H1 (cell line): ENCODE results near the gene MRFAP1L1. TPM values are rescaled to one million over a fixed set of nuclear protein-coding genes. Genes with fewer than 3 reads are reported as not detected.

Experiments
- ATF2 ChIP-seq: IDR thresholded peaks from 2 replicates; pipeline ENCODE4 v1.6.1; 2012; ENCODE audit warnings: low read length, inconsistent platforms
- BACH1 ChIP-seq: IDR thresholded peaks from 2 replicates; pipeline ENCODE4 v1.6.1; 2012; ENCODE audit warnings: low read length, improper control_type of control experiment
- CHD7 ChIP-seq: fragments of 300-600 bp; sonication (generic); IDR thresholded peaks from 2 replicates; pipeline ENCODE4 v1.7.1; 2012; ENCODE audit warnings: low read length, moderate library complexity, mild to moderate bottlenecking, inconsistent platforms; ENCODE audit not compliant: insufficient replicate concordance
- GABPA ChIP-seq: IDR thresholded peaks from 2 replicates; pipeline ENCODE4 v1.6.1; 2011; ENCODE audit warnings: mild to moderate bottlenecking, low read length, moderate library complexity, borderline replicate concordance; ENCODE audit not compliant: insufficient read depth
- NANOG ChIP-seq: IDR thresholded peaks from 2 replicates; pipeline ENCODE4 v1.6.1; 2011; ENCODE audit warnings: low read length, low read depth, mild to moderate bottlenecking, inconsistent platforms; ENCODE audit not compliant: insufficient read depth, poor library complexity, severe bottlenecking
- RXRA ChIP-seq: IDR thresholded peaks from 2 replicates; pipeline ENCODE4 v1.6.1; 2011; ENCODE audit warnings: low read depth, mild to moderate bottlenecking, low read length, moderate library complexity; ENCODE audit not compliant: insufficient read depth
- TAF7 ChIP-seq: optimal IDR thresholded peaks from 2 replicates; pipeline ENCODE3; 2011; ENCODE audit warnings: low read depth, mild to moderate bottlenecking, inconsistent platforms, low read length, moderate library complexity, borderline replicate concordance
- TBP ChIP-seq: IDR thresholded peaks from 2 replicates; pipeline ENCODE4 v1.6.1; 2011; ENCODE audit warnings: low read depth, low read length, improper control_type of control experiment
- YY1 ChIP-seq: IDR thresholded peaks from 2 replicates; pipeline ENCODE4 v1.6.1; 2011; ENCODE audit warnings: low read depth, mild to moderate bottlenecking, low read length
- polyA plus RNA-seq, 7 experiments: library from polyadenylated mRNA; depleted of rRNA in 3 of 7; stranded (reverse) in 5 of 7; unstranded in 2 of 7; fragments of >200 nt in 5 of 7; fragments of 200-250 nt in 2 of 7; gene quantifications; 1 replicate in 5 of 7; 2 replicates in 1 of 7; 4 replicates in 1 of 7; pipeline versions ENCODE4 v1.2.1 to v1.2.3, GENCODE V29; 2011 to 2013; ENCODE audit warnings: missing spikeins in 2 of 7, mixed read lengths in 2 of 7
- total RNA-seq: library from RNA; stranded (reverse); fragmentation: NEBNext Ultra II Directional; extraction: Animal tissue kit (Norgen Biotek cat#: 25700); gene quantifications from 2 replicates; pipeline ENCODE4 v1.2.1, GENCODE V29; 2021

Gene MRFAP1L1
- total and polyA plus RNA-seq, 2 of the 8 experiments (the other 6 are each of a cell fraction or from before 2014, with no cell fraction given), result 26.8 to 54.3 TPM

- no peak for TF ChIP-seq CHD7
- TF ChIP-seq GABPA, result no peak
- TF ChIP-seq NANOG, result no peak
- TF ChIP-seq YY1, result no peak
- no peak for TF ChIP-seq TAF7
- TF ChIP-seq BACH1, result no peak
- no peak for TF ChIP-seq ATF2
- no peak for TF ChIP-seq TBP
- TF ChIP-seq RXRA, result no peak
- TF ChIP-seq, all 59 proteins: peak for 0
Observed at GRCh38 chr4:6753891-6754290, 44.2 kb upstream of the MRFAP1L1 start (continued).
